Suprapubic skin (tissue), 4 donors: ENCODE data around the gene METTL1. TPM values are rescaled to one million over a fixed set of nuclear protein-coding genes. Genes with fewer than 3 reads are reported as not detected.

ENCODE experiments used
- DNase-seq, 2 donors: peaks; one replicate each; pipeline ENCODE4 v3.0.0-alpha.2; 2019; ENCODE audit warnings: low spot score in 2 of 2
- H3K27ac ChIP-seq: fragments of 200-600 bp; sonication (generic); one replicate; pipeline ENCODE4 v1.5.1; 2019
- H3K27me3 ChIP-seq: fragments of 200-600 bp; sonication (generic); one replicate; pipeline ENCODE4 v1.5.1; 2019
- H3K36me3 ChIP-seq: fragments of 200-600 bp; sonication (generic); one replicate; pipeline ENCODE4 v1.5.1; 2019
- H3K4me1 ChIP-seq: fragments of 200-600 bp; sonication (generic); one replicate; pipeline ENCODE4 v1.5.1; 2019
- H3K4me3 ChIP-seq: fragments of 200-600 bp; sonication (generic); one replicate; pipeline ENCODE4 v1.5.1; 2019; ENCODE audit warnings: mild to moderate bottlenecking
- H3K9me3 ChIP-seq: fragments of 200-600 bp; sonication (generic); one replicate; pipeline ENCODE4 v1.5.1; 2019
- CTCF ChIP-seq, 2 donors: fragments of 200-600 bp in 1 of 2; fragments of 450-650 bp in 1 of 2; sonication (generic) in 1 of 2; IDR thresholded peaks; one replicate each; pipeline ENCODE4 v1.5.1; 2016 to 2019; ENCODE audit warnings: antibody characterized with exemption in 2 of 2, mild to moderate bottlenecking in 1 of 2, moderate library complexity in 1 of 2
- EP300 ChIP-seq: sonication (generic); formaldehyde crosslinking; IDR thresholded peaks from one replicate; pipeline ENCODE4 v1.6.1; 2017; ENCODE audit warnings: antibody characterized with exemption
- POLR2A ChIP-seq, 2 donors: fragments of 450-650 bp; IDR thresholded peaks; one replicate each; pipeline ENCODE4 v1.6.1; 2017; ENCODE audit warnings: antibody characterized with exemption in 2 of 2, mild to moderate bottlenecking in 2 of 2, moderate library complexity in 2 of 2
- POLR2AphosphoS5 ChIP-seq, 3 donors: sonication (generic); formaldehyde crosslinking; IDR thresholded peaks; one replicate each; pipeline ENCODE4 v1.6.1; 2017; ENCODE audit warnings: antibody characterized with exemption in 3 of 3
- WGBS: methylation state at CpG from one replicate; pipeline ENCODE4 v1.1.5; 2018; 5-methylcytosine and 5-hydroxymethylcytosine counted together
- total RNA-seq, 4 donors: library from RNA; depleted of rRNA; stranded (reverse); fragments of >200 nt; gene quantifications; one replicate each; pipeline ENCODE4 v1.1.0, GENCODE V29; 2016

The METTL1 gene
- total RNA-seq, 4 donors from 2014 or later = 9.1 to 24.1 (median 16.4) TPM

GRCh38 chr12:57738661-57739237 is 33.2 kb downstream of the METTL1 start, which contains the start of gene AGAP2:
AGAP2 (minus strand) TSS chr12:57738742; CDS start chr12:57738246, 496 bp downstream.
- Histone ChIP-seq H3K9me3 (no peaks in the 10 kb centered on the region), H3K4me3 (peak within 1 kb of the TSS; percentile 49), H3K4me1 (peaks cover 43% of the 10 kb centered on the region), H3K27me3 (peaks cover 69% of the 10 kb centered on the region), H3K27ac (no peak within 1 kb of the TSS), H3K36me3 (no peaks in the 10 kb centered on the region)
- no peak for TF ChIP-seq CTCF (IDR thresholded peaks at IDR 0.05)
- peak in 1 of 2 donors; percentile 61 for DNase-seq
- WGBS = 19% methylated on average over 33 of the region's 36 CpGs

- no peaks in the 10 kb centered on the region for H3K9me3 ChIP-seq
- DNase-seq = peak in 1 of 2 donors; percentile 65
- 7% methylated on average over 6 of the region's 110 CpGs for WGBS
- H3K4me3 ChIP-seq = peak overlapping the region; percentile 49
- H3K27me3 ChIP-seq = peaks cover 70% of the 10 kb centered on the region
- H3K36me3 ChIP-seq = no peaks in the 10 kb centered on the region
- TF ChIP-seq EP300 (no peak), POLR2AphosphoS5 (IDR thresholded peaks at IDR 0.05) (no peak), POLR2A (IDR thresholded peaks at IDR 0.05) (no peak), CTCF (IDR thresholded peaks at IDR 0.05) (peak in 1 of 2 donors; percentile 40)
- no peak overlapping the region for H3K27ac ChIP-seq
- peaks cover 43% of the 10 kb centered on the region for H3K4me1 ChIP-seq
Observed at GRCh38 chr12:57737467-57738460, 34.1 kb downstream of the METTL1 start.

GRCh38 chr12:57736741-57737466 is 35.0 kb downstream of the METTL1 start:
- peak overlapping the region; percentile 49 for H3K4me3 ChIP-seq
- TF ChIP-seq EP300 = no peak
- TF ChIP-seq POLR2A (IDR thresholded peaks at IDR 0.05) = no peak
- no peak for TF ChIP-seq POLR2AphosphoS5 (IDR thresholded peaks at IDR 0.05)
- TF ChIP-seq CTCF (IDR thresholded peaks at IDR 0.05) = no peak
- DNase-seq = no peak
- peaks cover 41% of the 10 kb centered on the region for H3K4me1 ChIP-seq
- H3K36me3 ChIP-seq = no peaks in the 10 kb centered on the region
- 12% methylated on average over 24 of the region's 31 CpGs for WGBS
- peaks cover 69% of the 10 kb centered on the region for H3K27me3 ChIP-seq
- no peaks in the 10 kb centered on the region for H3K9me3 ChIP-seq
- no peak overlapping the region for H3K27ac ChIP-seq

GRCh38 chr12:57735952-57736740 is 35.8 kb downstream of the METTL1 start:
- Histone ChIP-seq H3K27me3 (peaks cover 67% of the 10 kb centered on the region), H3K4me1 (peaks cover 40% of the 10 kb centered on the region), H3K9me3 (no peaks in the 10 kb centered on the region), H3K4me3 (peak overlapping the region; percentile 27), H3K36me3 (no peaks in the 10 kb centered on the region), H3K27ac (no peak overlapping the region)
- no peak for TF ChIP-seq CTCF (IDR thresholded peaks at IDR 0.05)
- TF ChIP-seq POLR2AphosphoS5 (IDR thresholded peaks at IDR 0.05) = no peak
- no peak for TF ChIP-seq POLR2A (IDR thresholded peaks at IDR 0.05)
- no peak for TF ChIP-seq EP300
- 9% methylated on average over 36 of the region's 49 CpGs for WGBS
- no peak for DNase-seq
